OCI-LY7 (cell line): ENCODE results near the gene HOXA4. TPM values are rescaled to one million over a fixed set of nuclear protein-coding genes. Genes with fewer than 3 reads are reported as not detected.
A peak's percentile ranks its signal among the peaks of the same experiment; 100 is the strongest.

Source experiments
- BruUV-seq: library from RNA; stranded (reverse); fragments of 400-500 nt; replicated peaks from 2 replicates; lab custom pipeline; 2021; lab: Mats Ljungman, UMichigan
- CTCF ChIA-PET: fragments of 300-600 bp; sonication (Branson Sonifier 250); formaldehyde crosslinking; loops from one replicate; lab custom pipeline; 2022; ENCODE audit warnings: antibody characterized with exemption; ENCODE audit not compliant: unreplicated experiment; lab: Charles Lee
- POLR2A ChIA-PET: fragments of 300-600 bp; sonication (Branson Sonifier 250); formaldehyde crosslinking; loops from one replicate; lab custom pipeline; 2022; ENCODE audit warnings: antibody characterized with exemption; lab: Charles Lee
- DNase-seq: peaks from one replicate; pipeline ENCODE4 v3.0.0-alpha.2; 2015; ENCODE audit warnings: low spot score
- H2AFZ ChIP-seq: fragments of 200-600 bp; sonication (generic), shearing (Covaris generic); 2 replicates; pipeline ENCODE4 v1.6.1; 2014; ENCODE audit warnings: mild to moderate bottlenecking, antibody characterized with exemption, low read length, moderate library complexity
- H3K27ac ChIP-seq: fragments of 200-600 bp; sonication (generic); 2 replicates; pipeline ENCODE4 v1.5.1; 2014; ENCODE audit warnings: mixed run types, low read depth, mild to moderate bottlenecking, moderate library complexity, low read length, inconsistent platforms; ENCODE audit not compliant: poor library complexity, severe bottlenecking
- H3K36me3 ChIP-seq: fragments of 200-600 bp; sonication (generic); 2 replicates; pipeline ENCODE4 v1.6.1; 2014; ENCODE audit warnings: mild to moderate bottlenecking, antibody characterized with exemption, low read length, moderate library complexity, mixed read lengths; ENCODE audit not compliant: insufficient read depth
- H3K4me1 ChIP-seq: fragments of 200-600 bp; sonication (generic); 2 replicates; pipeline ENCODE4 v1.5.1; 2014; ENCODE audit warnings: mild to moderate bottlenecking, low read length; ENCODE audit not compliant: insufficient read depth, poor library complexity, severe bottlenecking
- H3K4me2 ChIP-seq: fragments of 200-600 bp; sonication (generic); 2 replicates; pipeline ENCODE4 v1.6.1; 2014; ENCODE audit warnings: mild to moderate bottlenecking, low read length
- H3K4me3 ChIP-seq: fragments of 200-600 bp; sonication (generic); 2 replicates; pipeline ENCODE4 v1.5.1; 2014; ENCODE audit warnings: mild to moderate bottlenecking, low read depth, low read length; ENCODE audit not compliant: poor library complexity, severe bottlenecking
- H3K79me2 ChIP-seq: fragments of 200-600 bp; sonication (generic); 2 replicates; pipeline ENCODE4 v1.6.1; 2016; ENCODE audit warnings: low read depth, mild to moderate bottlenecking, low read length, moderate library complexity, mixed read lengths; ENCODE audit not compliant: insufficient read depth
- H3K9me2 ChIP-seq: fragments of 200-600 bp; sonication (generic); 2 replicates; pipeline ENCODE4 v1.6.1; 2016; ENCODE audit warnings: mild to moderate bottlenecking, low read length, mixed read lengths; ENCODE audit not compliant: insufficient read depth
- H3K9me3 ChIP-seq: fragments of 200-600 bp; sonication (generic); 2 replicates; pipeline ENCODE4 v1.6.1; 2014; ENCODE audit warnings: mild to moderate bottlenecking, mixed run types, low read length, mixed read lengths
- H4K20me1 ChIP-seq: fragments of 200-600 bp; sonication (generic); 2 replicates; pipeline ENCODE4 v1.6.1; 2014; ENCODE audit warnings: mild to moderate bottlenecking, antibody characterized with exemption, low read length, moderate library complexity, mixed read lengths; ENCODE audit not compliant: insufficient read depth
- EZH2phosphoT487 ChIP-seq: fragments of 200-600 bp; sonication (generic); IDR thresholded peaks from 2 replicates; pipeline ENCODE4 v1.6.1; 2018; ENCODE audit warnings: low read depth, borderline replicate concordance, mild to moderate bottlenecking, mixed run types, antibody characterized with exemption, low read length, moderate library complexity, mixed read lengths
- intact Hi-C: fragments of 100-400 bp; cut with micrococcal nuclease; formaldehyde crosslinking; loops from one replicate; pipeline ENCODE4 v1.10.0; 2022; ENCODE audit not compliant: unreplicated experiment
- total RNA-seq, 2 experiments: library from RNA; depleted of rRNA in 1 of 2; stranded (reverse); fragments of >200 nt in 1 of 2; shearing (Covaris generic) in 1 of 2; gene quantifications; 2 replicates each; pipeline ENCODE4 v1.2.3, GENCODE V29; 2014 to 2022
- TF ChIP-seq, protein P1 (sequence below): fragments of 200-600 bp; sonication (generic); conservative IDR thresholded peaks from 2 replicates; pipeline ENCODE4 v1.5.1; 2014; ENCODE audit warnings: mild to moderate bottlenecking, antibody characterized with exemption, low read length, moderate library complexity, mixed read lengths

Gene HOXA4
- total RNA-seq, 2 experiments from 2014 or later, result 2.0 TPM; not detected in 1

- no peak for TF ChIP-seq EZH2phosphoT487
- TF ChIP-seq, protein P1, sequence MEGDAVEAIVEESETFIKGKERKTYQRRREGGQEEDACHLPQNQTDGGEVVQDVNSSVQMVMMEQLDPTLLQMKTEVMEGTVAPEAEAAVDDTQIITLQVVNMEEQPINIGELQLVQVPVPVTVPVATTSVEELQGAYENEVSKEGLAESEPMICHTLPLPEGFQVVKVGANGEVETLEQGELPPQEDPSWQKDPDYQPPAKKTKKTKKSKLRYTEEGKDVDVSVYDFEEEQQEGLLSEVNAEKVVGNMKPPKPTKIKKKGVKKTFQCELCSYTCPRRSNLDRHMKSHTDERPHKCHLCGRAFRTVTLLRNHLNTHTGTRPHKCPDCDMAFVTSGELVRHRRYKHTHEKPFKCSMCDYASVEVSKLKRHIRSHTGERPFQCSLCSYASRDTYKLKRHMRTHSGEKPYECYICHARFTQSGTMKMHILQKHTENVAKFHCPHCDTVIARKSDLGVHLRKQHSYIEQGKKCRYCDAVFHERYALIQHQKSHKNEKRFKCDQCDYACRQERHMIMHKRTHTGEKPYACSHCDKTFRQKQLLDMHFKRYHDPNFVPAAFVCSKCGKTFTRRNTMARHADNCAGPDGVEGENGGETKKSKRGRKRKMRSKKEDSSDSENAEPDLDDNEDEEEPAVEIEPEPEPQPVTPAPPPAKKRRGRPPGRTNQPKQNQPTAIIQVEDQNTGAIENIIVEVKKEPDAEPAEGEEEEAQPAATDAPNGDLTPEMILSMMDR, result no peak
- POLR2A ChIA-PET, result interaction anchor here (1.0 kb wide), 1 partner anchor 460 kb away, joined by 4 read pairs; no protein-coding TSS in a partner anchor
- no TSS peak for BruUV-seq
- no peaks in the 10 kb centered on the region for H4K20me1 ChIP-seq
- H2AFZ ChIP-seq, result no peak overlapping the region
- H3K4me3 ChIP-seq, result no peak overlapping the region
- no peaks in the 10 kb centered on the region for H3K36me3 ChIP-seq
- H3K4me1 ChIP-seq, result peaks cover 49% of the 10 kb centered on the region
- CTCF ChIA-PET, result no interaction called here
- no peak for DNase-seq
- no peaks in the 10 kb centered on the region for H3K9me3 ChIP-seq
- peaks cover 8% of the 10 kb centered on the region; the same call in 1 of the 2 replicates for H3K79me2 ChIP-seq
- intact Hi-C loops, result loop anchor here (10.0 kb wide), 1 partner anchor 1259 kb away; no protein-coding TSS in a partner anchor
- H3K27ac ChIP-seq, result no peak overlapping the region
- no peak overlapping the region for H3K4me2 ChIP-seq
- no peaks in the 10 kb centered on the region for H3K9me2 ChIP-seq
Observed at GRCh38 chr7:27153526-27153925, 23.0 kb upstream of the HOXA4 start.

DNA sequence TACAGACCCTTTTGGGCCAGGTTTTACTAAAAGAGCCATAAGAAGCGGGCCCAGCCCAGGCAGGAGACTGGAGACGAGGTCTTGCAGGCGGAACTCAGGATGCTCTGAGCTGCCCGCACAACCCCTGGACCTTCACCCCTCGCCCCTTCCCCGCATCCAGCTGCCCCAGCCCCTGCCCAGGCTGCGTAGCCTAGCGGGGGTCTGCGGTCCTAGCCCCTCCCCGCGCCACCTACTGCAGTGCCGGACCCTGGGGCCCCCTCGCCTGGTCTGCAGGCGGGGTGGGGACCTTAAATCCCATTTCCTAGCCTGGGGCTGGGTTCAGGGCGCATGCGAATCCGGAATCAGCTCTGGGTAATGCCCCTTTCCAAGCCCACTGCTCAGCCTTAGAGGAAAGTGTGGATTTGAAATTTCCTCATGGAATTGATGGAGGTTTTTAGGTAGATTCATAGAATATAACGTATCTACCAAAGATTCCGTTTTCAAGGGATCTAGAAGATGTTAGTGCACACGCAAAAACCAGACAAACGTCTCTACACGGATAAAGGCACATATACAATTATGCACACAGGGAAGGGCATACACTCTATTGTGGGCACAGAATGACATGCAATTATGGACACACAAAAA is 22.4 kb upstream of the HOXA4 start:
- intact Hi-C loops, result loop anchor here (10.0 kb wide), 1 partner anchor 1258 kb away; no protein-coding TSS in a partner anchor
- H3K4me2 ChIP-seq, result no peak overlapping the region
- H3K4me1 ChIP-seq, result peaks cover 55% of the 10 kb centered on the region
- peak overlapping the region; percentile 95; the same call in 1 of the 2 replicates for H2AFZ ChIP-seq
- no peak for TF ChIP-seq EZH2phosphoT487
- no peaks in the 10 kb centered on the region for H3K9me2 ChIP-seq
- no peaks in the 10 kb centered on the region for H3K9me3 ChIP-seq
- BruUV-seq, result no TSS peak
- CTCF ChIA-PET, result no interaction called here
- peaks cover 8% of the 10 kb centered on the region; the same call in 1 of the 2 replicates for H3K79me2 ChIP-seq
- H3K27ac ChIP-seq, result no peak overlapping the region
- no peaks in the 10 kb centered on the region for H4K20me1 ChIP-seq
- POLR2A ChIA-PET, result interaction anchor here (1.0 kb wide), 1 partner anchor 460 kb away, joined by 4 read pairs; no protein-coding TSS in a partner anchor
- no peaks in the 10 kb centered on the region for H3K36me3 ChIP-seq
- no peak for DNase-seq
- H3K4me3 ChIP-seq, result no peak overlapping the region

GRCh38 chr7:27151931-27152815 is 21.6 kb upstream of the HOXA4 start, which contains the start of gene HOXA3:
Gene HOXA3 (minus strand): TSS chr7:27152583. CDS start chr7:27110640, 41,943 bp downstream.
- no peaks in the 10 kb centered on the region for H3K9me2 ChIP-seq
- BruUV-seq, result TSS peak; percentile 55
- peak within 1 kb of the TSS; percentile 75 for H3K4me3 ChIP-seq
- peaks cover 56% of the 10 kb centered on the region for H3K4me1 ChIP-seq
- no peak for DNase-seq
- H3K4me2 ChIP-seq, result peak within 1 kb of the TSS; percentile 94
- ChIA-PET POLR2A (interaction anchor here (0.5 to 1.3 kb wide), 3 partner anchors 61 to 459 kb away, joined by 3 to 4 read pairs (median 4); no protein-coding TSS in a partner anchor), CTCF (no interaction called here)
- H4K20me1 ChIP-seq, result no peaks in the 10 kb centered on the region
- H2AFZ ChIP-seq, result peak within 1 kb of the TSS; percentile 95; the same call in 1 of the 2 replicates
- intact Hi-C loops, result loop anchor here (2.0 to 10.0 kb wide), 3 partner anchors 55 to 1257 kb away; no protein-coding TSS in a partner anchor
- no peak within 1 kb of the TSS for H3K27ac ChIP-seq
- H3K79me2 ChIP-seq, result peaks cover 8% of the 10 kb centered on the region; the same call in 1 of the 2 replicates
- no peaks in the 10 kb centered on the region for H3K36me3 ChIP-seq
- H3K9me3 ChIP-seq, result no peaks in the 10 kb centered on the region
- TF ChIP-seq, protein P1, result no peak
- no peak for TF ChIP-seq EZH2phosphoT487
